ENCODE data around the gene REX1BD.

Gene REX1BD

DNA sequence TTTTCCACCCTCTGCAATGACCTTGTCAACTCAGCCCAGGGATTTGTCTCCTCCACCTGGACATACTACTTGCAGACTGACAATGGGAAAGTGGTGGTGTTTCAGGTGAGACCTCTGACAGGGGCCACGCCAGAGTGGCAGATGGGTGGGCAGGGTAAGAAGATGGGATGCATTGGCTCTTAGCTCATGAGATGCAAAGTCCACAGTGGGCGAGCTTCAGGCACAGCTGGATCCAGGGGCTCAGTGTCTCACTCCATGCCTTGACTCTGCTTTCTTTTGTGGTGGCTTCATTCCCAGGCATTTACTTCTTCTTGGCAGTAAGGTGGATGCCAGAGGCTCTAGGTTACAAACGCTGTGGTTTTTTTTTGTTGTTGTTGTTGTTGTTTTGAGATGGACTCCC is 27.4 kb downstream of the REX1BD start:
- no peak overlapping the region for H3K27ac ChIP-seq
- TF ChIP-seq CTCF (IDR thresholded peaks at IDR 0.05) = no peak
- TF ChIP-seq ZFX (IDR thresholded peaks at IDR 0.05; ENCODE audit: borderline replicate concordance) = no peak

DNA sequence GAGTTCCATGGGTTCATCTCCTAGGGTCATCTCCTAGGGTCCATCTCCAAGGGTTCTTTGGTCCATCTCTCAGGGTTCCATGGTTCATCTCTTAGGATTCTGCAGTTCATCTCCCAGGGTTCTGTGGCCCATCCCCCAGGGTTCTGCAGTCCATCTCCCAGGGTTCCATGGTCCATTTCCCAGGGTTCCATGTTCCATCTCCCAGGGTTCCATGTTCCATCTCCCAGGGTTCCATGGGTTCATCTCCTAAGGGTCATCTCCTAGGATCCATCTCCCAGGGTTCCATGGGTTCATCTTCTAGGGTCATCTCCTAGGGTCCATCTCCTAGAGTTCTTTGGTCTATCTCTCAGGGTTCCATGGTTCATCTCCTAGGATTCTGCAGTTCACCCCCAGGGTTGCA is 29.0 kb downstream of the REX1BD start:
- TF ChIP-seq CTCF (IDR thresholded peaks at IDR 0.05) (no peak), ZFX (IDR thresholded peaks at IDR 0.05; ENCODE audit: borderline replicate concordance) (no peak)
- H3K27ac ChIP-seq = no peak overlapping the region

DNA sequence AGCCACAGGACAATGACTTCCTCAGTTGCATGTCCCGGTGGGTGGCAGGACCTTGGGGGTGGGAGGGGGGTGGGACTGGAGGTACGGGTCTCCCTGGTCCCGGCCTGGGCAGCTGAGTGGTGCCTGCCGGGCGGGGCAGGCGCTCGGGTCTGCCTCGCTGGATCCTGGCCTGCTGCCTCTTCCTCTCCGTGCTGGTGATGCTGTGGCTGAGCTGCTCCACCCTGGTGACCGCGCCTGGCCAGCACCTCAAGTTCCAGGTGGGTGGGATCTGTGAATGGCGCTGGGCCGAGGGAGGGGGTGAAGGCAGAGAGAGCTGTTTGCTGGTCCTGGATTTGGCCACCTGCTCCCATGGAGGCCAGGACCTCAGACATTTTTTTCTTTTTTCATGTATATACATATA is 29.6 kb downstream of the REX1BD start:
- H3K27ac ChIP-seq = no peak overlapping the region
- TF ChIP-seq CTCF (IDR thresholded peaks at IDR 0.05) (no peak), ZFX (IDR thresholded peaks at IDR 0.05; ENCODE audit: borderline replicate concordance) (no peak)

- H3K27ac ChIP-seq = no peak overlapping the region
- TF ChIP-seq CTCF (IDR thresholded peaks at IDR 0.05) (no peak), ZFX (IDR thresholded peaks at IDR 0.05; ENCODE audit: borderline replicate concordance) (no peak)
These were observed 31.7 kb downstream of the REX1BD start for GRCh38 chr19:18620311-18620710.

- no peak overlapping the region for H3K27ac ChIP-seq
- no peak for TF ChIP-seq ZFX (IDR thresholded peaks at IDR 0.05; ENCODE audit: borderline replicate concordance)
- TF ChIP-seq CTCF (IDR thresholded peaks at IDR 0.05) = no peak
These were observed 32.3 kb downstream of the REX1BD start for GRCh38 chr19:18620902-18621301.

DNA sequence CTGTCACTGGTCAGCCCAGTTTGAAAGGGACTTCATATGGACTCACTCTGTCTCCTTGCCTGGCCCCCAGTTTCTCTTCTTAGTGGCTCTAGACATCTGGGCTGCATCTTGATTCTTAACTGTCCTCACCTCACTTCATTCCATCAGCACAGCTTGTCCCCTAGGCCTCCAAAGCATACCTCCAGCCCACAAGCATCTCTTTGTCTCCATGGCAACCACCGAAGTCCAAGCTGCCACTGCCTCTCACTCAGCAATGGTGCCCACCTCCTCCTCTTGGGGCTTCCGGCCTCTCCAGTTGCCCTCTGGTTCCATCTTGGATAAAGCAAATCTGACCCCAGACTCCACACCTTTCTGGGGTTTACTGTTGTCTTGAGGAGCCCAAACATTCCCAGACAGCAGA is 38.3 kb downstream of the REX1BD start:
- no peak overlapping the region for H3K27ac ChIP-seq
- TF ChIP-seq ZFX (IDR thresholded peaks at IDR 0.05; ENCODE audit: borderline replicate concordance) (no peak), CTCF (IDR thresholded peaks at IDR 0.05) (no peak)

DNA sequence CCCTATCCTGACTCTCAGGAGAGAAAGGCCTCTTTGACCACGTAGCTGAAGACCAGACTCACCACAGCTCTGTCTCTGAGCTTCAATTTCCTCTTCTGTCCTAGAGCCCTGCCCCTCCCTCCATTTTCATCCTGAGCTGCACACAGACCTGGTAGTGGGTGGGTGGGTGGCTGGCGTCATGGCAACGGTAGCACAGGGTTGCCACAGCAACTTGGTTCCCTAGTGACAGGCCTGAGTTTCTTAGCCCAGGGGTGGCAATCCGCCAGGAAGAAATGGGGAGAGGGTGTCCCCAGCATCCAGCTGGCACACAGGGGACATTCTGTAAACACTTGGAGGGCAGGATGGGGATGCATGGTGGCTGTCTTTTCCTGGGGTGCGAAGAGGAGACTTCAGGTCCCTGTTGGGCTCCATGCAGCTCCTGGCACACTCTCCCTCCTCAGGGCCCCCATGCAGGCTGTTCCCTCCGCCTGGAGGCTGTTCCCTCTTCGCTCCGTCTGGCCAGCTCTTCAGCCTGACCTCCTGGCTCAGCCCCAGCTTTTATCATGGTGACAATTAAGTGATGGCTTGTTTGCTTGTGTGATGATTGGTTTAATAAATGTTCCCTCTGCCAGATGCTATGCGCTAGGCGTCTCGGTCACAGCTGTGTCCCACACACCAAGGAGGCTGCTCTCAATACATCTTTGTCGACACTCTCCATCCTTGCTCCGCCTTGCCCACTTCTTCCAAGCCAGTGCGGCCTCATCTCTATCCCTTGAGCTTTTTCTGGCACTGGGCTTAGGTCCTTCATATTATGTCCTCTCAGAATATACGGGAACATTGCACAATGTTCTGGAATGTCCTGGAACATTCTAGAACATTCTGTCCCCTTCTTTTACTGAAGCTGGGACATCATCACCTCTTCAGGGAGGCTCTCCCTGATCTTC is 40.8 kb downstream of the REX1BD start:
- TF ChIP-seq ZFX (IDR thresholded peaks at IDR 0.05; ENCODE audit: borderline replicate concordance) = no peak
- TF ChIP-seq CTCF (IDR thresholded peaks at IDR 0.05) = no peak

More for the DNA sequence above, 40.8 kb downstream of the REX1BD start:
- no peak overlapping the region for H3K27ac ChIP-seq
